Measurements from ENCODE around the gene GLCE. TPM values are rescaled to one million over a fixed set of nuclear protein-coding genes. Genes with fewer than 3 reads are reported as not detected.

GLCE gene
- total and polyA plus RNA-seq, 9 of the 15 experiments (the other 6 are each of a cell fraction or from before 2014, with no cell fraction given): 4.6 to 12.3 (median 10.6) TPM

GRCh38 chr15:69175536-69175935 lies 15.1 kb downstream of the GLCE start:
- no peak overlapping the region for H3K27ac ChIP-seq (ENCODE audit: extremely low read depth, low read depth, low read length)
- no peak overlapping the region for H2AFZ ChIP-seq (ENCODE audit: low read depth, low read length)
- H3K9me1 ChIP-seq (ENCODE audit: control insufficient read depth, insufficient read depth, low read length): no peaks in the 10 kb centered on the region
- intact Hi-C loops (cut with micrococcal nuclease) (no loop called here), in situ Hi-C loops (cut with MboI) (no loop called here)
- no TSS peak for BruUV-seq (replicated peaks)
- H4K20me1 ChIP-seq (replicated peaks; ENCODE audit: control insufficient read depth, insufficient read depth, low read length): no peaks in the 10 kb centered on the region
- H3K36me3 ChIP-seq (ENCODE audit: control insufficient read depth, insufficient read depth, low read length): no peaks in the 10 kb centered on the region
- H3K9me3 ChIP-seq (replicated peaks; ENCODE audit: control insufficient read depth, insufficient read depth, low read depth, low read length): no peaks in the 10 kb centered on the region
- CTCF ChIA-PET (ENCODE audit: low intra/inter-chr PET ratio): no interaction called here
- ATAC-seq (no peak), DNase-seq (ENCODE audit: extremely low read depth in 1 of 4, low spot score in 3 of 4) (no peak), FAIRE-seq (no peak)
- H3K4me1 ChIP-seq (replicated peaks in 1 of 2; ENCODE audit: control insufficient read depth in 2 of 2, insufficient read depth in 2 of 2, low read length in 2 of 2): no peaks in the 10 kb centered on the region
- H3K27me3 ChIP-seq (ENCODE audit: control insufficient read depth in 2 of 2, insufficient read depth in 2 of 2, low read length in 2 of 2): no peaks in the 10 kb centered on the region
- H3K4me2 ChIP-seq (ENCODE audit: insufficient read depth, low read length): no peak overlapping the region
- POLR2A ChIA-PET: interaction anchor here (0.6 kb wide), 2 partner anchors 13 to 185 kb away, joined by 3 read pairs; no protein-coding TSS in a partner anchor
- TF ChIP-seq ZNF174 (CRISPR knock-in tag; IDR thresholded peaks at IDR 0.05): no peak
- TF ChIP-seq HDAC3 (IDR thresholded peaks at IDR 0.05; ENCODE audit: borderline replicate concordance, partially characterized antibody): no peak
- no peak for TF ChIP-seq SIN3A (IDR thresholded peaks at IDR 0.05; ENCODE audit: borderline replicate concordance in 2 of 2, control insufficient read depth in 1 of 2, low read depth in 2 of 2, low read length in 2 of 2)
- no peak for TF ChIP-seq KAT7 (CRISPR knock-in tag; IDR thresholded peaks at IDR 0.05; ENCODE audit: borderline replicate concordance)
- TF ChIP-seq BHLHE40 (IDR thresholded peaks at IDR 0.05; ENCODE audit: low read length): no peak
- TF ChIP-seq ZBTB17 (CRISPR knock-in tag; IDR thresholded peaks at IDR 0.05): no peak
- TF ChIP-seq, protein P1, sequence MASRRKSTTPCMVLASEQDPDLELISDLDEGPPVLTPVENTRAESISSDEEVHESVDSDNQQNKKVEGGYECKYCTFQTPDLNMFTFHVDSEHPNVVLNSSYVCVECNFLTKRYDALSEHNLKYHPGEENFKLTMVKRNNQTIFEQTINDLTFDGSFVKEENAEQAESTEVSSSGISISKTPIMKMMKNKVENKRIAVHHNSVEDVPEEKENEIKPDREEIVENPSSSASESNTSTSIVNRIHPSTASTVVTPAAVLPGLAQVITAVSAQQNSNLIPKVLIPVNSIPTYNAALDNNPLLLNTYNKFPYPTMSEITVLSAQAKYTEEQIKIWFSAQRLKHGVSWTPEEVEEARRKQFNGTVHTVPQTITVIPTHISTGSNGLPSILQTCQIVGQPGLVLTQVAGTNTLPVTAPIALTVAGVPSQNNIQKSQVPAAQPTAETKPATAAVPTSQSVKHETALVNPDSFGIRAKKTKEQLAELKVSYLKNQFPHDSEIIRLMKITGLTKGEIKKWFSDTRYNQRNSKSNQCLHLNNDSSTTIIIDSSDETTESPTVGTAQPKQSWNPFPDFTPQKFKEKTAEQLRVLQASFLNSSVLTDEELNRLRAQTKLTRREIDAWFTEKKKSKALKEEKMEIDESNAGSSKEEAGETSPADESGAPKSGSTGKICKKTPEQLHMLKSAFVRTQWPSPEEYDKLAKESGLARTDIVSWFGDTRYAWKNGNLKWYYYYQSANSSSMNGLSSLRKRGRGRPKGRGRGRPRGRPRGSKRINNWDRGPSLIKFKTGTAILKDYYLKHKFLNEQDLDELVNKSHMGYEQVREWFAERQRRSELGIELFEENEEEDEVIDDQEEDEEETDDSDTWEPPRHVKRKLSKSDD (conservative IDR thresholded peaks at IDR 0.05; ENCODE audit: low read length): no peak
- no peak for TF ChIP-seq ZFX (CRISPR knock-in tag; IDR thresholded peaks at IDR 0.05)
- no peak for TF ChIP-seq LEF1 (IDR thresholded peaks at IDR 0.05)
- no peak for TF ChIP-seq XRCC3 (IDR thresholded peaks at IDR 0.05)
- TF ChIP-seq RBM14 (IDR thresholded peaks at IDR 0.05; ENCODE audit: borderline replicate concordance, insufficient read depth, low read depth, low read length): no peak
- no peak for TF ChIP-seq PPARD (CRISPR knock-in tag; IDR thresholded peaks at IDR 0.05)
- no peak for TF ChIP-seq CBX2 (IDR thresholded peaks at IDR 0.05; ENCODE audit: insufficient read depth, low read length, poor library complexity, severe bottlenecking)
- no peak for TF ChIP-seq CBFA2T2 (conservative IDR thresholded peaks at IDR 0.05)
- no peak for TF ChIP-seq DDX20 (tag; IDR thresholded peaks at IDR 0.05; ENCODE audit: low read depth)
- no peak for TF ChIP-seq NCOA4 (IDR thresholded peaks at IDR 0.05; ENCODE audit: partially characterized antibody)
- H3K79me2 ChIP-seq (ENCODE audit: control insufficient read depth, insufficient read depth, low read length): no peaks in the 10 kb centered on the region
- H3K4me3 ChIP-seq: no peak overlapping the region
- no peak overlapping the region for H3K9ac ChIP-seq (ENCODE audit: insufficient read depth in 1 of 2, low read depth in 2 of 2, low read length in 2 of 2)
